NT2/D1 (cell line): ENCODE results near the gene RELN.

Experiments used
- DNase-seq: peaks from one replicate; pipeline ENCODE4 v3.0.0-alpha.2; 2011; ENCODE audit warnings: low read depth, low spot score
- H3K27me3 ChIP-seq: 2 replicates; pipeline ENCODE4 v1.6.0; 2011; ENCODE audit warnings: mild to moderate bottlenecking; ENCODE audit not compliant: insufficient read length, insufficient read depth
- H3K36me3 ChIP-seq: 2 replicates; pipeline ENCODE4 v1.6.1; 2011; ENCODE audit warnings: mild to moderate bottlenecking, low read length, mixed read lengths; ENCODE audit not compliant: insufficient read depth, insufficient read length
- H3K4me1 ChIP-seq: 2 replicates; pipeline ENCODE4 v1.5.1; 2011; ENCODE audit not compliant: insufficient read depth, insufficient read length
- H3K4me3 ChIP-seq: 2 replicates; pipeline ENCODE4 v1.5.1; 2011; ENCODE audit warnings: low read depth; ENCODE audit not compliant: insufficient read length
- H3K9ac ChIP-seq: 2 replicates; pipeline ENCODE4 v1.6.0; 2011; ENCODE audit warnings: low read depth; ENCODE audit not compliant: insufficient read length
- H3K9me3 ChIP-seq: 2 replicates; pipeline ENCODE4 v1.5.1; 2011; ENCODE audit warnings: mild to moderate bottlenecking, low read length; ENCODE audit not compliant: insufficient read depth
- SUZ12 ChIP-seq: IDR thresholded peaks from 2 replicates; pipeline ENCODE4 v1.6.1; 2011; ENCODE audit not compliant: insufficient read length, insufficient read depth; ENCODE audit errors: extremely low read depth
- YY1 ChIP-seq: IDR thresholded peaks from 2 replicates; pipeline ENCODE4 v1.6.1; 2011; ENCODE audit not compliant: insufficient read length, insufficient read depth
- ZNF274 ChIP-seq: IDR thresholded peaks from 2 replicates; pipeline ENCODE4 v1.6.1; 2011; ENCODE audit warnings: mild to moderate bottlenecking, low read depth, low read length

RELN gene

DNA sequence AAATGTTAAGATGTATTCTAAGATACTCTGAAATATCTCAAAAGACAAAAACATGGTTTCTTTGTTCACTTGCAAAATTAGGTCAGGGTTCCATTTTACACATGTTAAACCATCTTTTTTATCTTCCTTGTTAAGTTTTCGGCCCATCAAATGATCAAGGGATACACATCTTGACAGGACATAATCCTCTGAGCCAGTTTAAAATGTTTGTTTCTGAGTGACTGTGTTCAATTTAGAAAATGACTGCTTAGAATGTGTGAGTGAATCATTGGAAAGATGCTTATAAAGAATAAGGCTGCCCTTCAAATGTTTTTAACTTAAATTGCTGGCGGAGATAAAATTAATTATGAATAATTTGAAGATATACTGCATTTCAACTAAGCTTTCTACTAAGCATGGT lies 447.5 kb downstream of the RELN start:
- H3K27me3 ChIP-seq: no peaks in the 10 kb centered on the region
- H3K4me3 ChIP-seq: no peak overlapping the region
- H3K36me3 ChIP-seq: no peaks in the 10 kb centered on the region
- no peaks in the 10 kb centered on the region for H3K4me1 ChIP-seq
- H3K9me3 ChIP-seq: no peaks in the 10 kb centered on the region
- DNase-seq: no peak
- TF ChIP-seq ZNF274 (no peak), YY1 (no peak)
- H3K9ac ChIP-seq: no peak overlapping the region

DNA sequence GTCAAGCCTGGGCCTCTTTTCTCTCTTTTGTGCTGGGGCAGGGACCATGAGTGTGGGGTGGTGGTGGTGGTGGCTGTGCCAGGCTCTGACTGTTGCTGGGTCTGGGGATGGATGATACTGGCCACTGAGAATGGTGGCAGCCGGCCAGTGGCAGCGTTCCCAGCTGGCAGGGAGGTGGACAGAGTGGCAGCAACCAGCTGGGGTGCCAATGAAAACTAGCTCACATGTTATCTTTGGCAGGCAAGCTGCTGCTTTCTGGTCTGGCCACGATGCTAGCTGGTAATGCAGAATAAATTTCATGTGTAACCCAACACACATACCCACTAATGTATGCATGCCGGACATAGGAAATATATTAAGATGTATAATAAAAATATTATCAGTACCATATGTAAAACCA lies 448.4 kb downstream of the RELN start:
- Histone ChIP-seq H3K4me1 (no peaks in the 10 kb centered on the region), H3K36me3 (no peaks in the 10 kb centered on the region), H3K9ac (no peak overlapping the region), H3K4me3 (no peak overlapping the region), H3K9me3 (no peaks in the 10 kb centered on the region), H3K27me3 (no peaks in the 10 kb centered on the region)
- DNase-seq: no peak
- TF ChIP-seq YY1: no peak
- no peak for TF ChIP-seq ZNF274
- no peak for TF ChIP-seq SUZ12

DNA sequence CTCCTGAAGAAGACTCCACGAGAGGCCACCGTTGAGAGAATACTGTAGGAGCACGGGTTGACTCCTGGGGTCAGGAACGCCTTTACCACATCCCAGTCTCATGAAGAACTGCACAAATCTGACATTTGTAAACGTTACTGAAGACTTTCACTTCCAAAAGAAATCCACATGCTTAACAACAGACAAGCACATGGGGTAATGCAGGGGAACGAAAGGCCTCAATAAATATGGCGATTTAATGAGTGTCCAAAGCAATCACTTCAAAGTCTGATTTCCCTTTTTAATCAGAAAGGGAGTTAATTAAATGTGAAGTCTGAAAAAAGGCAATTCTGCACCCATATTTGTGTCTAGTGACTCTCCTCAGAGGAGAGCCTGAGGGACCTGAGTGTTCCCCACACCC lies 449.1 kb downstream of the RELN start:
- Histone ChIP-seq H3K27me3 (no peaks in the 10 kb centered on the region), H3K4me3 (no peak overlapping the region), H3K36me3 (no peaks in the 10 kb centered on the region), H3K9ac (no peak overlapping the region), H3K4me1 (no peaks in the 10 kb centered on the region), H3K9me3 (no peaks in the 10 kb centered on the region)
- DNase-seq: no peak
- TF ChIP-seq YY1: no peak
- no peak for TF ChIP-seq ZNF274
- TF ChIP-seq SUZ12: no peak

DNA sequence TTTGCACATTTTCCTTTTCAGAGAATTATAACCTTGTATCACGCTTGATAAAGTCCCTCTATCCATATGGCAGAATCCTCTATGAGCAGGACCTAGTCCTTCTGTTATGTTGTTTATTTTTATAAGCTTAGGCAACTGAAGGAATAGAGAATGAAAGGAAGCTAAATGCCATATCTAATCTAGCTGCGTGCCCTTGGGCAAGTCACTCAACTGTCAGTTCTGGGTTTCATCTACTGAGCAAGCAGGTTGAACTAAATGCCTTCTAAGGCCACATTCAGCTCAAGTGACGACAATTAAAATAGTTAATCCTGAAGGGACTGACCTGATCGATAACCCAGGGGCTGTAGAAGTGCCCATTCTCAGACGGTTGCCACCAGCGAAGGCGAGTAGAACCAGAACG lies 449.6 kb downstream of the RELN start:
- TF ChIP-seq YY1 (no peak), SUZ12 (no peak), ZNF274 (no peak)
- no peak overlapping the region for H3K9ac ChIP-seq
- no peaks in the 10 kb centered on the region for H3K27me3 ChIP-seq
- no peaks in the 10 kb centered on the region for H3K4me1 ChIP-seq
- H3K9me3 ChIP-seq: no peaks in the 10 kb centered on the region
- H3K36me3 ChIP-seq: no peaks in the 10 kb centered on the region
- H3K4me3 ChIP-seq: no peak overlapping the region
- DNase-seq: no peak

DNA sequence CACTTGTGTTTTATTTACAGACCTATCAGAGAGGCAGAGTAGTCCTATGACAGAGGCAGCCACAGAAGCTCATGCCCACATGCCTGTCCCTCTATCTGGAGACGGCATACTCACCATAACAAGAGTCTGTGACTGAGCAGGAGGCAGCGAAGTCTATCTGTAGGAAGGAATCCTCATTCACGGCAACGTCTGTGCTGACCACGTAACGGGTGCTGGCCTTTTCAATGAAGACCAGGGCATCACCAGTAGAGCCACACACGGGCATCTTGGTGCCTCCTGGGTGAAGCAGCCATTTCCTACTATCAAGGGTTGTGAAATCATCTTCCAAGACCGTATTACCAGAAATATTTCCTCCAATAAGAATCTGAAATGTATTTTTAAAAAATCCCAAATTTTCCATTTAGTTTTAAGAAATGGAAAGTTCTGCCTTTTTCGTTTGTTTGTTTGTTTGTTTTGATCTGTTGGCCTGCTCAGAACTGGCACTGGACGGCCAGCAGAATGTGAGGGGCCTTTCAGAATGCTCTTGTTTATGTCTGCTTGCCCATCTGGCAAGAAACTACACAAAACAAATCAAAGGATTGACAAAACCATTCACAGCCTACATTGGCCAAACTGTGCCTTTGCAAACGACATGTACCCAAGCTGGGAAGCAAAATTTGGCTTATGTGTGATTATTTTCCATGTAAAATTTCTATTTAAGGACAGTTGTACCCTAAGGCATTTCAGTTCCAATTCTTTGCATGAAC lies 450.3 kb downstream of the RELN start:
- TF ChIP-seq YY1 (no peak), SUZ12 (no peak), ZNF274 (no peak)
- Histone ChIP-seq H3K4me1 (no peaks in the 10 kb centered on the region), H3K27me3 (no peaks in the 10 kb centered on the region), H3K36me3 (no peaks in the 10 kb centered on the region), H3K9ac (no peak overlapping the region), H3K4me3 (no peak overlapping the region), H3K9me3 (no peaks in the 10 kb centered on the region)
- DNase-seq: no peak

DNA sequence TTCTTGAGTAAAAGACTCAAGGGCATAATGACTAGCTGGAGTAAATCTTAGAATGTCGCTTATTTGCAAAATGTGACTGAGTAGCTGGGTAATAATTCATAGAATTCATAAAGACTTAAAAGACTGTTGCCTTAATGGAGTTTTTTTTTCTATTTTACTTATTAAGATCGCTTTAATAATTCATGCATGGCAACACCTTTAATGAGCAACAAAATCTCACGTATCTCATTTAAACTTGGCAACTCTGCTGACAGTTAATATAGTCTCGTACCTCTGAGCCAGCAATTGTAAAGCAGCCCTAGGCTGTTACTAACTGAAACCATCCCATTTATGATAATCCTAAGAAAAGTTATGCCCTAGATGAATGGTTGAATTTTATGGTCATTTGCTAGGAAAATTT lies 455.7 kb downstream of the RELN start:
- no peaks in the 10 kb centered on the region for H3K9me3 ChIP-seq
- H3K36me3 ChIP-seq: no peaks in the 10 kb centered on the region
- no peak for TF ChIP-seq YY1
- TF ChIP-seq ZNF274: no peak
- no peak for TF ChIP-seq SUZ12
- no peaks in the 10 kb centered on the region for H3K27me3 ChIP-seq
- H3K4me3 ChIP-seq: no peak overlapping the region
- DNase-seq: no peak
- H3K9ac ChIP-seq: no peak overlapping the region
- H3K4me1 ChIP-seq: no peaks in the 10 kb centered on the region

DNA sequence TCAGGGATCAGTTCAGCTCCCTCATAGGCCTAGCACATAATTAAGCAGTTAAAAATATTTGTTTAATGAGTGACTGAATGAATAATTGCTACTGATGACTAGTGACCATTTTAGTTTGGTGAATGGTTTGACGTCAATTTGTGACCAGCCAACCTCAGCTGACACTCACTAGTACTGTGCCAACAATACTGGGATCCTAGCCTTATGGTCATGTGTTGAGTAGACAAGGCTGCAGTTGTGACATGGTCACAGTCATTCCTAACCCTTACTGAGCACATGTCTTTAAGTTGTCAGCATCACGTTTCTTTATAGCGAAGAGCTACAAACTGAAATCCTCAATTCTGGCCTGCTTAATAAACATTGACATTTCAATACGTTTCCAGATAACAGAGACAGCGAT lies 456.5 kb downstream of the RELN start:
- Histone ChIP-seq H3K4me3 (no peak overlapping the region), H3K36me3 (no peaks in the 10 kb centered on the region), H3K27me3 (no peaks in the 10 kb centered on the region), H3K4me1 (no peaks in the 10 kb centered on the region), H3K9me3 (no peaks in the 10 kb centered on the region), H3K9ac (no peak overlapping the region)
- TF ChIP-seq SUZ12 (no peak), ZNF274 (no peak), YY1 (no peak)
- DNase-seq: no peak

DNA sequence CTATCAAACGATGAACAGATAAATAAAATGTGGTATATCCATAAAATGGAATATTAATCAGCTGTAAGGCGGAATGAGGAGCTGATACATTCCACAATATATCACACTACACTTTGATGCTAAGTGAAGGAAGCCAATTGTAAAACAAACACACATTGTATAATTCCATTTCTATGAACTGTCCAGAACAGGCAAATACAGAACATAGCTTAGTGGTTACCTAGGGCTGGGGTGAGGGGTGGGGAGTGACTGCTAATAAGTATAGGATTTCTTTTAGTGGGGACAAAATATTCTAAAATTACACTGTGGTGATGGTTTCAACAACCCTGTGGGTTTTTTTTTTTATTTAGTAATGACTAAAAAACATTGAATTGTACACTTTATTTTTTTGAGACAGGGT lies 461.3 kb downstream of the RELN start:
- TF ChIP-seq ZNF274: no peak
- no peak for TF ChIP-seq SUZ12
- TF ChIP-seq YY1: no peak
- H3K4me1 ChIP-seq: no peaks in the 10 kb centered on the region
- DNase-seq: no peak
- no peaks in the 10 kb centered on the region for H3K36me3 ChIP-seq
- no peaks in the 10 kb centered on the region for H3K27me3 ChIP-seq
- no peaks in the 10 kb centered on the region for H3K9me3 ChIP-seq
- no peak overlapping the region for H3K4me3 ChIP-seq
- H3K9ac ChIP-seq: no peak overlapping the region
